ENCODE data around the gene ZNF19.

DNA sequence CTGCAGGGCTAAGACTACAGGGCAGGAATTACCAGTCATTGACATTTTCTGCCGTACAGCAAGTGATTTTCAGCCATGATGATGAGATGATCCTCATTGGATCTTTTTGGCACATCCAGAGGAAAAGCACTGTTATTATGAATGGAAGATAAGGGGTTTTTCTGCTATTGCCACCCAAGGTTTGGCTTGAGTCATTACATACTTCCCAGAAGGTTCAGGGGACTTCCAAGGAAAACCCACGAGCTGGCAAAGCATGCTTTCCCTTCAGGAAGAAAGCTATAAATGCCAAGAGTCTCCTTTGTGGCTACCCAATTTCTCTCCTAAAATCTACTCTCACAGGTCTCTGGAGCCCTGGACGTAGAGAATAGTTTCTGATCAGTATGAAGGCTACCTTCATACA is 43.2 kb upstream of the ZNF19 start:
- TF ChIP-seq, protein P1, sequence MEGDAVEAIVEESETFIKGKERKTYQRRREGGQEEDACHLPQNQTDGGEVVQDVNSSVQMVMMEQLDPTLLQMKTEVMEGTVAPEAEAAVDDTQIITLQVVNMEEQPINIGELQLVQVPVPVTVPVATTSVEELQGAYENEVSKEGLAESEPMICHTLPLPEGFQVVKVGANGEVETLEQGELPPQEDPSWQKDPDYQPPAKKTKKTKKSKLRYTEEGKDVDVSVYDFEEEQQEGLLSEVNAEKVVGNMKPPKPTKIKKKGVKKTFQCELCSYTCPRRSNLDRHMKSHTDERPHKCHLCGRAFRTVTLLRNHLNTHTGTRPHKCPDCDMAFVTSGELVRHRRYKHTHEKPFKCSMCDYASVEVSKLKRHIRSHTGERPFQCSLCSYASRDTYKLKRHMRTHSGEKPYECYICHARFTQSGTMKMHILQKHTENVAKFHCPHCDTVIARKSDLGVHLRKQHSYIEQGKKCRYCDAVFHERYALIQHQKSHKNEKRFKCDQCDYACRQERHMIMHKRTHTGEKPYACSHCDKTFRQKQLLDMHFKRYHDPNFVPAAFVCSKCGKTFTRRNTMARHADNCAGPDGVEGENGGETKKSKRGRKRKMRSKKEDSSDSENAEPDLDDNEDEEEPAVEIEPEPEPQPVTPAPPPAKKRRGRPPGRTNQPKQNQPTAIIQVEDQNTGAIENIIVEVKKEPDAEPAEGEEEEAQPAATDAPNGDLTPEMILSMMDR (IDR thresholded peaks at IDR 0.05): no peak
- TF ChIP-seq POLR2A (IDR thresholded peaks at IDR 0.05) (no peak), POLR2AphosphoS5 (IDR thresholded peaks at IDR 0.05) (no peak)
